ENCODE measurements around the gene HIVEP3.

DNA sequence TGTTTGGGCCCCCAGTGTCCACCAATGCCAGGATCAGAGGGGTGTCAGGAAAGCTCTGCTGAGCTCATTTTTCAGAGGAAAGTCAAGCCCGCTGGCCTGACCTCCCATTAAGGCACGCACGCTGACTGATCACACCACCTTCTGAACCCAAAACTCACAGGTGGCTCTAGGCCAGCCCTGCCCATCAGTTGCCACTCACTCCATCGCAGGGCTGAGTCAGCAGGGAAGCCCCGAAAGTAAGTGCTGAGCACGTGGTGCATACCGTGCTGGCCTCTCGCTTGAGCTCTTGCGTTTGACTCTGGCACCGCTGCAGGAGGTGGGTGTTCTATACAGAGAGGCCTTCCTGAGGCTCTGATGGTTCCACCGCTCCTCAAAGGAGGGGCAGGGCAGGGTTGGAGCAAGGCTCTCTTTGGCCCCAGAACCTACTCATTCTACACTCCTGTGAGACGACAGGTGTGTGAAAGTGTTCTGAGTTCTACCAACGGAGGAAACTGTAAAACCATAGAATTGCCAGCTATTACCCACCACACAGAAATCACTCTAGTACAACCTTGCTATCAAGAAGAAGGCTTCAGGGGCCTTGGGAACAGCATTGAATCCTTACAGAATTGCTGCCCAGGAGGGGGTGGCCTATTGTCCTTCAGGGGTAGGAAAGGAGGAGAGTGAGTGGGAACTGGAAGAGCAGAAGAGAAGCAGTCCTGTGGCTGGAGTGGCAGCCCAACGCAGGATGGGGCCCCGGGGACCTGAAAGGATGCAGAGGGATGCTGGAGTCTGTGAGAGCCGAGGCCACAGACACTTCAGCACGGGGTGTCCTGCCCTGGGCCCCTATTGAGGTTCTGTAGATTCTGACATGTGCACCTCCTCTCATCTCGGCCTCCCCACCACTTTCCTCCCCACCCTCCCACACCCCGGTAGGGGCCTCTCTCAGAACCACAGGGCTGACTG lies 219.5 kb downstream of the HIVEP3 start:
- TF ChIP-seq, protein P1, sequence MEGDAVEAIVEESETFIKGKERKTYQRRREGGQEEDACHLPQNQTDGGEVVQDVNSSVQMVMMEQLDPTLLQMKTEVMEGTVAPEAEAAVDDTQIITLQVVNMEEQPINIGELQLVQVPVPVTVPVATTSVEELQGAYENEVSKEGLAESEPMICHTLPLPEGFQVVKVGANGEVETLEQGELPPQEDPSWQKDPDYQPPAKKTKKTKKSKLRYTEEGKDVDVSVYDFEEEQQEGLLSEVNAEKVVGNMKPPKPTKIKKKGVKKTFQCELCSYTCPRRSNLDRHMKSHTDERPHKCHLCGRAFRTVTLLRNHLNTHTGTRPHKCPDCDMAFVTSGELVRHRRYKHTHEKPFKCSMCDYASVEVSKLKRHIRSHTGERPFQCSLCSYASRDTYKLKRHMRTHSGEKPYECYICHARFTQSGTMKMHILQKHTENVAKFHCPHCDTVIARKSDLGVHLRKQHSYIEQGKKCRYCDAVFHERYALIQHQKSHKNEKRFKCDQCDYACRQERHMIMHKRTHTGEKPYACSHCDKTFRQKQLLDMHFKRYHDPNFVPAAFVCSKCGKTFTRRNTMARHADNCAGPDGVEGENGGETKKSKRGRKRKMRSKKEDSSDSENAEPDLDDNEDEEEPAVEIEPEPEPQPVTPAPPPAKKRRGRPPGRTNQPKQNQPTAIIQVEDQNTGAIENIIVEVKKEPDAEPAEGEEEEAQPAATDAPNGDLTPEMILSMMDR (IDR thresholded peaks at IDR 0.05; ENCODE audit: insufficient read depth, low read length), result no peak
- no peak for TF ChIP-seq POLR2AphosphoS5 (IDR thresholded peaks at IDR 0.05; ENCODE audit: low read depth)
- TF ChIP-seq GABPA (IDR thresholded peaks at IDR 0.05; ENCODE audit: low read depth), result no peak
